T-helper 2 cell (primary cell): ENCODE measurements around the gene CCT2.
A peak's percentile ranks its signal among the peaks of the same experiment; 100 is the strongest.

Experiments
- DNase-seq, 5 experiments: peaks; one replicate each; pipeline versions ENCODE4 v3.0.0 to v3.0.0-alpha.2; 2012 to 2022
- total RNA-seq, 2 donors: gene quantifications; one replicate each; lab custom pipeline; 2026; lab: John Stamatoyannopoulos, UW

The CCT2 gene
- 144 to 179 reads per million in 2 donors for total RNA-seq

- peak; percentile 92 to 97 (median 94) for DNase-seq
Measured at GRCh38 chr12:69585189-69586062, at the start of gene CCT2. Gene CCT2 (plus strand): TSS chr12:69585459. CDS start chr12:69585522, 63 bp downstream.

- DNase-seq = no peak
Measured at GRCh38 chr12:69540987-69541386, 44.3 kb upstream of the CCT2 start.

- no peak for DNase-seq
Measured at GRCh38 chr12:69544087-69544486, 41.2 kb upstream of the CCT2 start.

- DNase-seq = no peak
Measured at GRCh38 chr12:69545081-69545480, 40.2 kb upstream of the CCT2 start.

GRCh38 chr12:69546693-69547438, 38.4 kb upstream of the CCT2 start:
- peak in 1 of 5 experiments; percentile 79 for DNase-seq

- no peak for DNase-seq
Measured at GRCh38 chr12:69548687-69549086, 36.6 kb upstream of the CCT2 start.

GRCh38 chr12:69550569-69551350, 34.5 kb upstream of the CCT2 start:
- no peak for DNase-seq

- DNase-seq = no peak
Measured at GRCh38 chr12:69553628-69554248, 31.5 kb upstream of the CCT2 start.

- DNase-seq = no peak
Measured at GRCh38 chr12:69555461-69555860, 29.8 kb upstream of the CCT2 start.

- no peak for DNase-seq
Measured at GRCh38 chr12:69556383-69556782, 28.9 kb upstream of the CCT2 start.

GRCh38 chr12:69563166-69563762, 22.0 kb upstream of the CCT2 start:
- no peak for DNase-seq

- no peak for DNase-seq
Measured at GRCh38 chr12:69566603-69567002, 18.7 kb upstream of the CCT2 start.

GRCh38 chr12:69569236-69569635, 16.0 kb upstream of the CCT2 start:
- DNase-seq = no peak

GRCh38 chr12:69570000-69570516, 15.2 kb upstream of the CCT2 start:
- no peak for DNase-seq

GRCh38 chr12:69570545-69571399, 14.5 kb upstream of the CCT2 start:
- peak in 4 of 5 experiments; percentile 27 to 69 (median 44) for DNase-seq

GRCh38 chr12:69575346-69575745, 9.9 kb upstream of the CCT2 start:
- DNase-seq = no peak

GRCh38 chr12:69578283-69578682, 7.0 kb upstream of the CCT2 start:
- DNase-seq = no peak

GRCh38 chr12:69579029-69579428, 6.2 kb upstream of the CCT2 start:
- DNase-seq = peak in 1 of 5 experiments; percentile 46

- peak in 1 of 5 experiments; percentile 45 for DNase-seq
Measured at GRCh38 chr12:69580074-69580473, 5.2 kb upstream of the CCT2 start.

GRCh38 chr12:69583203-69583602, 2.1 kb upstream of the CCT2 start:
- DNase-seq = no peak

GRCh38 chr12:69588527-69588926, 3.3 kb downstream of the CCT2 start:
- DNase-seq = no peak
